ENCODE measurements around the gene CTIF.

CTIF gene

DNA sequence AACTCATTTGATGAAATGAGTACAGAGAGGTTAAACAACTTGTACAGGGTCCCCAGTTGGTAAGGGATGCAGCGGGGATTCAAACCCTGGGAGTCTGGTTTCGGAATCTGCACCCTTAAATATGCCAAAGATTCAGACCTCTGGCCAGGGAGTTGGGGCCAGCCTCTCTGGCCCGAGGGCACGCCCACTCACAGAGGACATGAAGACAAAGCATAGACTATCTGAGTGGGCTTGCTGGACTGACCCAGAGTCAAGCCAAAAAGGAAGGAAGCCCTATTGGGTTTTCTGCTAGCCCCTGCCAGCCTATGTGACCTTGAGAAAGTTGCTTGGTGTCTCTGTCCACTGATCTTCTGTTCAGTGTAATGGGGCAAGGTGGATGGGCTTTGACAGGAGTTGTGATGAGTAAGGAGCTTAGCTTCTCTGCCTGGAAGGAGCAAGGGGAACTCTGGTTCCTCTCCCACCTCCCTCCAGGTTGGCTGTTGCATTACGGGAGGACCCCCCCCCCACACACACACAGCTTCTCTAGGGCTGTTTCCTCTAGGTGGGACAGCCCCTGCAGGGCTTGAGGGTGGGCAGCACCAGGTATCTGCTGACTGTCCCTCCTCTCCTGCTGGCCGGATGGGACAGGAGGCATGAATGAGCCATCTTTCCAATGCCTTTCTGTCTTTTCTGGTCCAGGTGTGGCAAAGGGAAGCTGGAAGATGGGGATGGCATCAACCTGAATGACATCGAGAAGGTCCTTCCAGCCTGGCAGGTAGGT, 131.3 kb downstream of the CTIF start:
- DNase-seq: no peak

DNA sequence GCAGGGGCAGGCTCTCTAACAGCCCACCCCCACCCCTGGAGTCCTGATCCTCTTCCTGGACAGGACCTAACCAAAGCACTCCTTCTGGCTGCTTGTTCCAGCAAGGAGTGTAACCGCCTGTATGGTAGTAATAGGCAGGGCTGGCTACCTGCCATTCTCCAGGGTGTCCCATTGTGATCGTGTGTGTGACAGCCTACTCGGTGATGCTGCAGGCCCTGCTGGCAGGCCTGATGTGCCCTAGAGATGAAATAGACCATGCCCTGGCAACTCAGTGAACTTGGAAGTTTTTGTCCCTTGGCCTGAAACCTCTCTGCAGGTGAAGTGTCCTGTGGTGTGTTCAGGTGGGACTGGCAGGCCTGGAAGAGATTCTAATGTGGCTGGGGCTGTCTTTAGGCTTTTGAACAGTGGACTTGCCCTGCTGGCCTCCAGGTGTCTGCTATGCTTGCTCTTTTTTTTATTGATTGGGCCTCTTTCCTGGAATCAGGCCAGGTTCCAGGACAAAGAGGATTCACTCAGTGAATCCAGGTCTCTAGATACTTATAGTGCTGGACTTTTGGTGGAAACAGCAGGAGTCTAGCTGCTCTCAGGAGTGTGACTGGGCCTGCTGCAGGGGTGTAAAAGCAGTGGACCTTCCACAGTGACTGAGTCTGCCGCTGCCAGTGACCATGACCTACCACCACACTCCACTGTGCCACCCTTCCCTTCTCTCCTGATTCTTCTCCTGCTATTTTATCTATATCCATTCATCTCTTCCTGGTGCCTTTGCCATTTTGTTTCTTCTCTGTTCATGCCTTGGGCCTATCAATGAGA, 132.1 kb downstream of the CTIF start:
- DNase-seq: no peak

DNA sequence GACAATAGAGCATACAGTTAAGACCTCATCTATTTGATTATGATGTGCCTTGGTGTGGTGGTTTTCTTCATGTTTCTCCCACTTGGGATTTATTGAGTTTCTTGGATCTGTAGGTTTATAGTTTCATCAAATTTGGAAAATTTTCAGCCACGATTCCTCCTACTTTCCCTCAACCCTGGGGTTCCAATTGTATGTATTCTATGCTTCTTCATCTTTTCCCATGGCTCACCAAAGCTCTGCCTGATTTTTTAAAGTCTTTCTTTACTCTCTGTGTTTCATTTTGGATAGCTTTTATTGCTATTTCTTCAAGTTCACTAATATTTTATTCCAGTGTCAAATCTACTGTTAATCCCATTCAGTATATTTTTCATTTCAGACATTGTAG, 132.7 kb downstream of the CTIF start:
- no peak for DNase-seq

DNA sequence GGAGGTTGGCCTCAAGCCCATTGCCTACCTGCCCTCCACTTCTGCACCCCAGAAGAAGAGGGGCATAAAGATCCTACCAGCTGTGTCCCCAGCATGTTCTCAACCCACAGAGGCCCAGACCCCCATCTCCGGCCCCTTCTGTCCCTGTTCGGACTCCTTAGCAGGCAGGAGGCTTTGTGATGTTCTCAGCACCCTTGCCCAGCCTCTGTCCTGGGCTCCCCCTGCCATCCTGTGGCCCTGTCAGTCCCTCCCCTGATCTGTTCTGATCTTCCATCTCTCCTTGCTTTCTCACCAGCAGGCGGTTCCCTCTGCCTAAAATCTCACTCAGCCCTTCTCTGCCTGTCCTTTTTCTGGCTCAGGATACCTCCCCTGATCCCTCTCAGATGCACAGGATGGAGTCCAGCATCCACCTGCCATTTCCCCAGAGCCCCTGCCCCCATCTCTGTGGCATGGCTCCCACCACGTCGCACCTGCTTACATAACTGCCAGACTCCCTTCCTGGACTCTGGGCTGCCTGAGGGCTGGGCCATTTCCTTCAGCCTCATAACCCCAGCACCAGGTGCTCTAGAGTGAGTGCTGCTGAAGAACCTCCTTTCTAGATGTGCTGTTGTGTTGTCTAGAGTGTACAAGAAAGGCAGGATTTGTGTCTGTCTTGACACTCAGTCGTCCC, 134.0 kb downstream of the CTIF start:
- DNase-seq: no peak

DNA sequence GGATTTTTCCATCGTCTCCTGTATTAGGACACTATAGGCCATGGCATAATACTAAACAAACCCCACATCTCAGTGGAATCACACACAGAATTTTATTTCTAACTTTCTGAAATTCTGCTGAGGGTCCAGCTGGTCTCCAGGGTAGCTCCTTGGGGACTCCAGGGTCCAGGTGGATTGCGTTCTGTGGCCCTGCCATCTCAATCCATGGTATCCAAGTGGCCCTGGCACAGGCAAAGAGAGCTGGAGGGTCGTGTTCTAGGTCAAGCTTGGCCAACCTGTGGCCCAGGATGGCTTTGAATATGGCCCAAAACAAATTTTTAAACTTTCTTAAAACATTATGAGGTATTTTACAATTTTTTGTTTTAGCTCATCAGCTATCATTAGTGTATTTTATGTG, 134.6 kb downstream of the CTIF start:
- no peak for DNase-seq

DNA sequence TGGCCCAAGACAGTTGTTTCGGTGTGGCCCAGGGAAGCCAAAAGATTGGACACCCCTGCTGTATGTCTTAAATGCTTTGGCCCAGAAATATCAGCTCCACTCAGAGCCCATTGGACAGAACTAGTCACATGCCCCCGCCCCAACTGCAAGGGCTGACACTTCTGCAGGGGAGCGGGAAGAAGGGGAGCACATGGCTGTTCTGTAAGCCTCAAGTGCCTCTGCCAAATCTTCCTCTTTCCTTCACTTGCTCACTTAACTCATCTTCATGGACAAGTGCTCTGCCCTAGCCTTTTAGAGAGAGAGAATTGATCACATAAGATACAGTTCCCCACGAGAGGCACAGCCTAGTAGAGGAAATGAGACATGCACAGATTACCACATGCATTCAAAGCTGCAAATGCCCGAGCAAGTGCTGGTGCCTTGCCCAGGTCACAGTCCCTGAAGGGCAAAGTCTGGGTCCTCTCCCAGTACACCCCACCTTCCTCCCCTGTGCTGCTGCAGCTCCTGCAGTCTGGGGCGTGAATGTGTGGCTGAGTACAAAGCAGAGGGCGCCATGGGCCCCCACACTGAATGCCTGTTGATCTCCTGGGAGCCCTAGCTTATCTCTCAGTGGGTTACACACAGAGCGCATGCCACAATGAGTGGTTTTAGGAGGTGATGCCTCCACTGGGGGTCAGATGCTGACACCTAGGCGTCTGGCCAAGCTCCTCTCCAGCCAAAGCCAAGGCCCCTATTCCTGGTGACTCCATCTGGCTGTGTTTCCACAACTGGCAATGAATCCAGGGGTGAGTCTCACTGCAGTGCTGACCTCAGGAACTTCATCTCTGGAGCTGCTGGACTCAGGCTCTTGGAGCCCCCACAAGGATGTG, 135.3 kb downstream of the CTIF start:
- peak; percentile 47 for DNase-seq

DNA sequence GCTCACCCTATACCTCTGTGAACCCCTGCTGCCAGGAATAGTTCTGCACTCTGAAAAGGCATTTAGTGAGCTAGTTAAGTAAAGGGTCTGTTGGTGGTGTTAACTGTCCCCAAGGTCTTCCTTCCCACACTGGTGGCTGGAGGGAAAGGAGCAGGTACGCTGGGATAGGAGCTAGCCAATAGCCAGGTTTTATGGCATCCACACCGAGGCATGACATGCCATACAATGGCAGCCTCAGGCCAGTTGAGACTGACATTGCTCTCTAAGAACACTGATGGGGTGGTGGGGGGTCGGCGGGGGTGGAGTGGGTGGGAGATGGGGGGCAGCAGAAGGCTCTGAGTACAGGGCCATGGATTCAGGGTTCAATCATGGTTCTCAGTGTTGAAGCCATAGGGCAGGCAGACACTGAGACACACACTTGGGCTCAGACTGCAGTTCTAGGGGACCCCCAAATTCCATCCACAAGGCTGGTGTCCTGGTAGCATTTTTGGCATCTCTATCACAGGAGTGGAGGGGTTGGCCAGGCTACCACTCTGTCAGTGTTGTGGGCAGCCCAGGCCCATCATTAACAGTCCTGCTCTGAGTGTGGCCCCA, 136.0 kb downstream of the CTIF start:
- no peak for DNase-seq

DNA sequence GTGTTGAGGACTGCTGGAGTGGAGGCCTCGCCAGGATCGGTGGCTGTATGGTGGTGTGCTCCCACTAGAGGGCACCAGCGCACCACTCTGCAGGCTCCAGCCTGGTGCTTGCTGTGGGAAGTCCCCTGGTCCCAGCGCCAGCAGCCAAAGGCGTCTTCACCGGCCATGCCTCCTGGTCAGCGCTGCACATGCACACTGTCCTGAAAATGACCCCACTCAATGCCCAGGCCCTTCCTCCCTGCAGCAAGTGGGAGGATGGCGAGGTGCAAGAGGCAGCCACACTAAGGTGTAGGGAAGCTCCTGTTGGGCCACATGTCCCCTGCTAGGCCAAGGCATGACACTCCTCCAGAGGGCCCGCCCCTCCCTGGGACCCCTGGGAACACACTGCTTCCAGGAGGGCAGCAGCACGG, 136.5 kb downstream of the CTIF start:
- DNase-seq: peak; percentile 87

DNA sequence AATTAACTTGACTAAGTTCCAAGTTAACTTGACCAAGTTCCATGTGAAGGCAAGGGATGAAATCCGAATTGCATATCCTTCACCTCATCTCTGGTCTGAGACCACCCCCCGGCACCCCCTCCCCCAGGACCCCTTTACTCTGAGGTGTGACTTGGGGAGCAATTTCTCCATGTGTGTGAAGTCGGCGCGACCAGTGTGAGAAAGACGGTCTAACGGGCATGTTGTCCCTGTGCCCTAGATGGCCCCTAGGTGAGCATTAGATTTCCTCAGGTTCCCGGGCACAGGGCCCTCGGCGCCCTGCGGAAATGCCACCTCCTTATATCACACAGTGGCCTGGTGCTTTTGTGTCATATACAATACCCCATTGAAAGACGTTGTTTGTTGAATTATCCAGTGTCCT, 137.1 kb downstream of the CTIF start:
- DNase-seq: no peak

DNA sequence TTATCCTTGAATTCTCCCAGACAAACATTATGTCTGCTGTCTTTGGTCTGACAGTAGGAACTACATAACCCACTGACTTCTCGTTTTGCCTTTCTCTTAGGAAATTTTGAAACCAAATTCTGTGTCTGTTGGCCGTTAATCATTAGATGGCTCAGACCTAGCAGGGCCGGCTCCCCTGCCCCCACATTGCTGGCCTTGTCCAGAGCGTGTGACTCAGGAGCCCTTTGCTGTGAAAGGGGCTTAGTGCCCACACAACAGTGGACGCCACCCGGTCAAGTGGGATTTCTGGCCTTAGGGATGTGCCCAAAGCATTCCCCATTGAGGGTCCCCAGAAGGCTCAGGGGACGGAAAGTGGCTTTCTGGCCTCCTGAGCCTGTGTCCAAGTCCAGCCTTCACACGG, 137.5 kb downstream of the CTIF start:
- no peak for DNase-seq

DNA sequence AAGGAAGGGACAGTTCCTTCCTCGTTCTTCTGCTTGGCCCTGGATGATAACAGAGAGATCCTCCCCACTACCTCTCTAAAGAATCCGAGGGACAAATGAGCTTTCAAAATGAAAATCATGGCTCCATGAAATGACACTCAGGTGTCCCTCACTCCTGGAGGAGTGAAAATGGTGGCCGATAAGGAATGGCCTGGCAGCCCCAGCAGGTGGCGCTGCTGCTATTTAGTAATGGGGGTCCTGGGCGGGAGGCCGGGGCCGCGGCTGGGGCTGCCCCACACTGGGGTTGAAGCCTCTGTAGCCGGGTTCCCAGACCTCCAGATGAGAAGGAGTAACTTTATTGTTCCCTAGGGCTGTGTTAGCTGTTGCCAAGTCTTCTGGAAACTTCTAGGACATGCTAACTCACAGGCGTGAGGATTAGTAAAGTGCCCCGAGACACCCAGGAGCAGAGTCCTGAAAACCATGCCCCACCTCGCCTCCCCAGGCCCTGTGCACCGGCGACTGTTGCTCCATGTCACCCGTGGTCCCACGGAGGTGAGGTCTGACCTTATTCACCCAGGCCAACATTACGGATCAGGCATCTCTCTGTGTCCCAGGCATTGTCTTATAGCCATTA, 138.0 kb downstream of the CTIF start:
- peak; percentile 83 for DNase-seq

DNA sequence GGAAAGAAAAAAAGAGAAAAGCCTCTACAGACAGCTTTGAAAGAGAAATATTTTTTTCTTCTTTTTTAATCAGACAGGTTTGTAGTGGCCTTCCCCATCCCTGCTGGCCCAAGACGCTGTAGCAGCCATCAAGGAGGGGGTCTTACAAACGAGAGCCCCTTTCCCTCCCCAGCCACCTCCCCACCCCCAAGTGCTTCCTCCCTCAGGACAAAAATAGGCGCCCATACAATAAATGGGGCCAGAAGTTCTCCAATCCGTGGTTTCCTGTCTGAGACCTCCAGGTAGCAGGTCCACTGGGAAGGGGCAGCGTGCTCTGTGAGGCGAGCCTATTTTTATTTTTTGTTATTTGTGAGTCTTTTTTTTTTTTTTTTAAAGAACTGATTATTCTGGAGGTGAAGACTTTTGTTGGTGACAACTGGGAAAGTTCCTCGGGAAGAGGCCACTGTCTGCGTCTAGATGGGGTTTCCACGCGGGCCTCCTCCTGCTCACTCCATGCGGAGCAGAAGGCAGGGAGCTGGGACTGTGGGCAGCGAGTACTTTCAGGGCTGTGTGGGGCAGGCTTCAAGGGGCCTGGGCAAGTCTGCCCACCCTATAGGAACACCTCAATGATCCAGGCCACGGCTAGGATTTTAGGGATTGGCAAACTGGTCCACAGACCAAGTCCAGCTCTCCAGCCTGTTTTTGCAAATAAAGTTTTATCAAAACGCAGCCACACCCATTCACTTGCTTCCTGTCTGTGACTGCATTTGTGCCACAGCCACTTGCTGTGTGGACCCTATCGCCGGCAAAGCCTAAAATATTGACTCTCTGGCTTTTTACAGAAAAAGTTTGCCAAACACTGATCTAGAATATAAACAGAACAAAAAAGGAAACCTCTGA, 139.6 kb downstream of the CTIF start:
- peak; percentile 18 for DNase-seq

DNA sequence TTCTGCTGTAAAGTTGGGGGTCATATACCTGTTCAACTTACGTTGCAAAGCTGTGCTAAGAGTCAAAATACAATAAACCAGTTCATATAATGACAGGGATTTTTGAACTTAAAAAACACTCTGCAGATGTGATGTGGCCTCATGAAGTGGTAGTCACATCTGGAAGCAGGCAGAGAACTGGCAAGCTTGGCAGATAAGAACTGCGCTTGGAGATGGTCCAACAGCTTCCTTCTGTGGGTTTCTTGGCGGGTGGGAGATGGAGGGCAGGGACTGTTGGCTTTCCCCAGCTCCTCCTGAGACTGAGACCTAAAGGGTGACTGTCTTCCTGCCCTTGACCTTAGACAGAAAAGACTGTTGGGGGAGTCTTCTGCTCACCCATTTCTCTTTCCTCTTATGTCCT, 140.4 kb downstream of the CTIF start:
- peak; percentile 47 for DNase-seq

DNA sequence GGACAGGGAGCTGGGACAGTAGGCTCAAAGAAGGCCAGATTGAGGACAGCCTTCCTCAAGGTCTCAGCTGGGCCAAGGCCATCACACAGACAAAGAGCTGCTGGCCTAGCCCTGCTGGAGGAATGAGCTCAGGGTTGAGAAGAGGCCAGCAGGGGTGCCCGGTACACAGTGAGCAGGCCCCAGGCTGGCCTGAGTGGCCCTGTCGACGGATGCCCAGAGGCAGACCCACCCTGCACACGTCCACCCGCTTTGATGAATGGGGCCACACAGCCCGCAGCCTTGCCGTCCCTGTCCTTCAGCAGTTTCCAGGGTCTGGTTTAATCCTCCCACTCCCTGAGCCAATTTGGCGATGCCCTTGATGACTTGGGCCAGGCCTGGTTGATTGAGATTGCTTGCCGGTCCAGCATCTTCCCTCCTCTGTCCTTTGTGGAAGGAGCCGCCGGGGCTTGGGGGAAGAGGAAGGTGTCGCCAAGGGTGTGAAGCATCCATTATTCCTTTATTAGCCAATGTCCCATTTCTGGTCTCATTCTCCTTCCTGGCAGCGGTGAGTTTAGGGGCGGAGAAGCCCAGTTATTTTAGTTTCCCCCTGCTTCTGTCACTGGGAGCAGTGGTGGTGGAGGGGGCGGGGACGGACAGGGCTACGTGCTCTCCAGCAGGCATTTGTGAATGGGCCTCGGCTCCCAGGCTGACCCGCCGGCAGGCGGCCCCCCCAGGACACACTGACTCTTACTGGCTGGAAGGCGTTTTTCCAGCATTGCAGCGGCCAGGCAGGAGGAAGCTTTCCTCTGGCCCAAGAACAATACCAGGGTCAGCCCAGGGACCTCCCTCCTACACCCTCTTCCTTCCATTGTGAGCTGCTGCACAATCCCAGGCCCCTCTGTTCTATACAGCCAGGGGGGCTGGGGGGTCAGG, 141.8 kb downstream of the CTIF start:
- DNase-seq: no peak

DNA sequence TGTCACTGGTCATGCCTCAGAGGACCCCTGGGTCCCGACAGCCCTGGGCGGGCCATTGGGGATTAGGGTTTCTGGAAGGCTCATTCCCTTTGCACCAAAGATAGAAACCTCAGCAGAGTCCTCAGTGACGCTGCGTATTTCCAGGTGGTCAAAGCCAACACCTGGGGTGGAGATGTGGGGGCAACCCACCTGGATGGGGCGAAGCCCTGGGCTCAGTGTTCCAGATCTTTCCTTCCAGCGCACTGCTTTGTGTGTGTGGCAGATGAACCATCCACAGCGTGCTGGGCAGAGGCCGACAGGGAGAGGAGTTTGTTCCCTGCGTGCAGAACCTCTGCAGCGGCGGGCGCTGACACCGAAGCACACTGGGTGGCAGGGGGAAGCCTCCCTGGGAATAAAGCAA, 143.9 kb downstream of the CTIF start:
- no peak for DNase-seq

DNA sequence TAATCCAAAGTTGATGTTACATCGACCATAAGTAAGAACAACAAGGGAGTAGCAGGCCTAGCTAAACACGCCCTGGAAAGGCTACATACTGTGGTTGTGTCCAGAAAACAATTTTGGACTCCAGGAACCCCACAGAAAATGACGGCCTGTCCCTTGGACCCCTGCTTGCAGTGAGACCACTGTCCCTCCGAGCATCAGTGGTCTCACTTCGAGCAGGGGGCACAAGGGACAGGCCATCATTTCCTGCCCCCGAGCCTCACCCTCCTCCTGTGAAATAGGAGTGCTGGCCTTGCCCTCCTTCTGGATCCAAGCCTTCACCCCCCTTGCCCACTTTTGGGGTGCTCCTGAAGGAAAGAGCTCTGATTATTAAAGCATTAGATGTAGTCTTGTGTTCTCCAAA, 144.4 kb downstream of the CTIF start:
- DNase-seq: no peak

DNA sequence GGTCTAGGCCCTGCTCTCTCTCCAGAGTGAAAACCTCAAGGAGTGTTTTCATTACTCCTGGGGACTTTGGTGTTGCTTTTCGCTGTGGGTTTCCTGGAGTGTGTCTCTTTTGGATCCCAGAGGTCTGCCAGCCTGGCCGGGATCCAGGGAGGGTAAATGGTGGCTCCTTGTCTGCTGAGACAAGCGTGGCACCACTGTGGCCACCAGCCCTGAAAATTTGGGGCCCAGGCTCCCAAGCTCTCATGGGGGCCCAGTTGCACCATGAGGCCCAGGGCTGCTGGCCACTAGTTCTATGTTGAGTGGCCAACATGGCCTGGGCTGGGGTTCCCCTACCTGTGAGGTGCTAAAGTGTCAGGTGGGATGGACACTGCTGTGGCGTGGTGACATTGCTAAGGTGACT, 144.8 kb downstream of the CTIF start:
- no peak for DNase-seq

DNA sequence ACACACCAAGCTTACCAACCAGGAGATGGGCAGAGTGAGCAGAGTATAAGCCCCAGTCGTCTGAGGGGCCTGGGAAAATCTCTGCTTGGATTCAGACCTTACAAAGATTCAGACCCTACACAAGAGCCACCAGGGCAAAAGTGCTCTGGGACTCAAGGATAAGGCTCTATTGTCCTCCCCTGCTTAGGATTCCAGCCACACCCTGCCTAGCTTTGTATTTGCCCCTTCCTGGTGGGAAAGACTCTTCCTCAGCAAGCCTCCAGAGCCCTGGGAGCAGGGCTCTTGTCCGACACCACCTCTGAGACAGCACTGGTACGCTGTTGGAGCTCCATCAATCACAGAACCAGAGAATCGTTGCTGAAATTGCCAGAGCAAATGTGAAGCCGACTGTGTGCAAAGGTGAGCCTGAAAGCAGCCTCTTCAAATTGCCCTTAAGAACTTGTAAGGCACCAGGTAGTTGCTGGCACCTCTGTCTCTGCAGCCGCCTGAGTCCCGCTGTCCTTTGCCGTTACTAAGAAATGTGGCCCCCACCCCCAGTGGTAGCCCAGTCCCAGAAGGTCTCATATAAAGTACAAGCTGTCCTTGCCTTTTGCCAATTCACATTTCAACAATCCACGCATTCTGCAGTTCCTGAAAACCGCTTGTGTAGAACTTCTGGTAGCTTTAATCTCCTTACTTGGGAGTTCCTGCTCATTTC, 148.7 kb downstream of the CTIF start:
- no peak for DNase-seq

DNA sequence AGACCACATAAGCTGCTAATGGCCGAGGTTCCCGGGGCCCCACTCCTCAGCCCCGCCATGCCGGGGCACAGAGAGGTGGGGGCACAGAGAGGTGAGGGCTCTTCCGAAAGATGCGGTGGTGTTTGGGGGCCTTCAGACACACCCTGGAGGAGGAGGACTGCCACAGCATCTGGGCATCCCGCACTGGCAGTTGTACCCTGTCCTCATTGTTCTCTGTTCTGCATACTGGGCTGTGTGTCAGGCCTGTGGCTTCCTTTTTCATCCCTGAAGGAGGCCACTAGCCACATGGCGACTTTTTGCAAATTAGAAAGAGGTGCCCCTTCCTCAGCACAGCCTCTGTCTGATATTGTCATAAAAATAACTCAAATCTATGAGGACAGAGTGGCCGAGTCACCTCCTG, 150.1 kb downstream of the CTIF start:
- DNase-seq: no peak
